ENCODE data around the gene MYO1E. TPM values are rescaled to one million over a fixed set of nuclear protein-coding genes. Genes with fewer than 3 reads are reported as not detected.
"Not testable (repeated sequence)": the region's sequence is repeated elsewhere in the genome, so short reads cannot be mapped to it uniquely, and the experiment has no call there.

MYO1E gene
- total and polyA plus RNA-seq, 4 donors = 20.9 to 84.2 (median 52.4) TPM

DNA sequence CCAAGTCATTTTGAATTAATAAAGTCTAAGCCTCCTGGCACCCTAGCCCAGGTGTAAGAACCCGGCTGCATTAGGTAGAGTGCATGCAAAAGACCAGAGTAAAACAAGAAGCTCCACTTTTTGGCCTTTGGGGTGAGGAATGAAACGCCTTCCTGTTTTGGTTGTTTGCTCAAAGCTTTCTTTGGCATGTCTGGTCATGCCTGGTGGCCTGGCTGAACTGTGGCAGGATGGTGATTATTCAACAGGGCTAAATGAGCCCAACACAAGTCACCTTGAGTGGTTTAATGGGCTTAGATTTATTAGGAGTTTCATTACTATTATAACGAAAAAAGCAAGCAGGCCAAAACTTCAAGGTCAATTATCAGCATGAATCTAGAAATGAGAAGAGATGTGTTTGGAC is 206.9 kb downstream of the MYO1E start:
- ATAC-seq (ENCODE audit: insufficient read depth, low FRiP score) (no peak), DNase-seq (no peak)
- no peak overlapping the region for H3K4me3 ChIP-seq
- WGBS, 2 donors = 79 to 85% methylated on average over 3 of the region's 3 CpGs
- H3K27ac ChIP-seq (ENCODE audit: low read depth in 1 of 2, low read length in 1 of 2) = no peak overlapping the region
- H3K36me3 ChIP-seq (ENCODE audit: control insufficient read depth in 4 of 4, insufficient read depth in 4 of 4, low read length in 4 of 4) = peaks cover 0 to 7% (median 4%) of the 10 kb centered on the region in 4 donors
- H3K9me3 ChIP-seq (ENCODE audit: control insufficient read depth in 4 of 4, insufficient read depth in 3 of 4, low read length in 3 of 4) = no peaks in the 10 kb centered on the region
- TF ChIP-seq, protein P1, sequence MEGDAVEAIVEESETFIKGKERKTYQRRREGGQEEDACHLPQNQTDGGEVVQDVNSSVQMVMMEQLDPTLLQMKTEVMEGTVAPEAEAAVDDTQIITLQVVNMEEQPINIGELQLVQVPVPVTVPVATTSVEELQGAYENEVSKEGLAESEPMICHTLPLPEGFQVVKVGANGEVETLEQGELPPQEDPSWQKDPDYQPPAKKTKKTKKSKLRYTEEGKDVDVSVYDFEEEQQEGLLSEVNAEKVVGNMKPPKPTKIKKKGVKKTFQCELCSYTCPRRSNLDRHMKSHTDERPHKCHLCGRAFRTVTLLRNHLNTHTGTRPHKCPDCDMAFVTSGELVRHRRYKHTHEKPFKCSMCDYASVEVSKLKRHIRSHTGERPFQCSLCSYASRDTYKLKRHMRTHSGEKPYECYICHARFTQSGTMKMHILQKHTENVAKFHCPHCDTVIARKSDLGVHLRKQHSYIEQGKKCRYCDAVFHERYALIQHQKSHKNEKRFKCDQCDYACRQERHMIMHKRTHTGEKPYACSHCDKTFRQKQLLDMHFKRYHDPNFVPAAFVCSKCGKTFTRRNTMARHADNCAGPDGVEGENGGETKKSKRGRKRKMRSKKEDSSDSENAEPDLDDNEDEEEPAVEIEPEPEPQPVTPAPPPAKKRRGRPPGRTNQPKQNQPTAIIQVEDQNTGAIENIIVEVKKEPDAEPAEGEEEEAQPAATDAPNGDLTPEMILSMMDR (IDR thresholded peaks at IDR 0.05; ENCODE audit: control extremely low read depth, extremely low read depth) = no peak
- H3K27me3 ChIP-seq (ENCODE audit: control insufficient read depth in 3 of 3, insufficient read depth in 3 of 3, low read length in 2 of 3) = no peaks in the 10 kb centered on the region
- H3K4me1 ChIP-seq (ENCODE audit: control insufficient read depth in 5 of 5, insufficient read depth in 5 of 5, low read length in 5 of 5) = peaks cover 0 to 4% (median 0%) of the 10 kb centered on the region in 5 donors
- no peak overlapping the region for H3K9ac ChIP-seq (ENCODE audit: insufficient read depth in 1 of 2, low read length in 2 of 2)

DNA sequence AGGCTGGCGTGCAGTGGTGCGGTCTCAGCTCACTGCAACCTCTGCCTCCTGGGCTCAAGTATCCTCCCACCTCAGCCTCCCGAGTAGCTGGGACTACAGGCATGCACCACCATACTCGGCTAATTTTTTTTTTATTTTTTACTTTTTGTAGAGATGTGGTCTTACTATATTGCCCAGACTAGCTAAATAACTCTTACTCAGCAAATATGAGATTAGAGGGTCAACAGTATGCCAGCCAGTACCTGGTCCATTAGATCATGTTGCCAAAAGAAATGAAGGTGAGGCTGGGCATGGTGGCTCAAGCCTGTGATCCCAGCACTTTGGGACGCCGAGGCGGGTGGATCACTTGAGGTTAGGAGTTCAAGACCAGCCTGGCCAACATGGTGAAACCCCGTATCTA is 210.6 kb downstream of the MYO1E start:
- not testable (repeated sequence) for H3K9me3 ChIP-seq (ENCODE audit: control insufficient read depth in 4 of 4, insufficient read depth in 3 of 4, low read length in 3 of 4); H3K27me3 ChIP-seq (ENCODE audit: control insufficient read depth in 3 of 3, insufficient read depth in 3 of 3, low read length in 2 of 3); ATAC-seq (ENCODE audit: insufficient read depth, low FRiP score); DNase-seq; H3K4me3 ChIP-seq; H3K27ac ChIP-seq (ENCODE audit: low read depth in 1 of 2, low read length in 1 of 2); H3K9ac ChIP-seq (ENCODE audit: insufficient read depth in 1 of 2, low read length in 2 of 2)
- WGBS, 2 donors = 96 to 98% methylated on average over 8 of the region's 8 CpGs
- peaks cover 0 to 18% (median 2%) of the 10 kb centered on the region in 4 donors for H3K36me3 ChIP-seq (ENCODE audit: control insufficient read depth in 4 of 4, insufficient read depth in 4 of 4, low read length in 4 of 4)
- H3K4me1 ChIP-seq (ENCODE audit: control insufficient read depth in 5 of 5, insufficient read depth in 5 of 5, low read length in 5 of 5) = peaks cover 0 to 11% (median 0%) of the 10 kb centered on the region in 5 donors

DNA sequence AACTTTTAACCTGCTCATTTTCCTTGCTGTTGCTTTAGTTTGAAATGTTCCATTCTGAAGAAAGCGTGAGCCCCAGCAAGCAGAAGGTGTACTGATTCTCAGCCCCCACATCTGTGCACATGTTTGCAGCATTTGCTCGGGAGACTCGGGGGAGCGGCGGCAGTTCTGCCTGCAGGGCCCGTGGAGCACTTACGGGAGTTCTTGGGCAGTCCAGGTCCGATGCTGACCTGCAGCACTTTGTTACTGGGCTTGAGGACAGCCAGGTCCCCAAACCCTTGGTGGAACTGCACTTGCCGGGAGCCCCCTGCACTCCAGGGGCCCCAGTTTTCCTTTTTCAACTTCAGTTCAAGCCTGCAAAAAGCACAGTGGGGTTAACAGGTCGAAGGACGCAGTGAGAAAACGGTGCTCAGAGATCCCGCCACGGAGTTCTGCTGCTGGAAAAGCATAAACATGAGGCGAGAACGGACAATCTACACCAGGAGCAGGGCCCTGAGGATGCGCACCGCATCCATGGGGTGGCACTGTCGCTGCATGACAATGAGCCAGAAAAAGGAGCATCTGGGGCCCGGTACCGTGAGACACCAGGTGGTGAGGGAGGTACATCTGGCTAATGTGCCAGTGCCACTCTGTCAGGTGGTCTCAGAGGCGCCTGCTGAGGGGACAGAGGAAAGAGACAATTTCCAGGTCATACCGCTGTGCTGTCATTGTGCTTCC is 211.6 kb downstream of the MYO1E start:
- H3K27ac ChIP-seq (ENCODE audit: low read depth in 1 of 2, low read length in 1 of 2) = no peak overlapping the region
- H3K4me3 ChIP-seq = no peak overlapping the region
- 85 to 93% methylated on average over 23 of the region's 23 CpGs for WGBS, 2 donors
- H3K9me3 ChIP-seq (ENCODE audit: control insufficient read depth in 4 of 4, insufficient read depth in 3 of 4, low read length in 3 of 4) = no peaks in the 10 kb centered on the region
- H3K27me3 ChIP-seq (ENCODE audit: control insufficient read depth in 3 of 3, insufficient read depth in 3 of 3, low read length in 2 of 3) = no peaks in the 10 kb centered on the region
- no peak overlapping the region for H3K9ac ChIP-seq (ENCODE audit: insufficient read depth in 1 of 2, low read length in 2 of 2)
- ATAC-seq (ENCODE audit: insufficient read depth, low FRiP score) (no peak), DNase-seq (no peak)
- peaks cover 0 to 11% (median 0%) of the 10 kb centered on the region in 5 donors for H3K4me1 ChIP-seq (ENCODE audit: control insufficient read depth in 5 of 5, insufficient read depth in 5 of 5, low read length in 5 of 5)
- peaks cover 0 to 21% (median 2%) of the 10 kb centered on the region in 4 donors for H3K36me3 ChIP-seq (ENCODE audit: control insufficient read depth in 4 of 4, insufficient read depth in 4 of 4, low read length in 4 of 4)
- TF ChIP-seq, protein P1 (IDR thresholded peaks at IDR 0.05; ENCODE audit: control extremely low read depth, extremely low read depth) = no peak

DNA sequence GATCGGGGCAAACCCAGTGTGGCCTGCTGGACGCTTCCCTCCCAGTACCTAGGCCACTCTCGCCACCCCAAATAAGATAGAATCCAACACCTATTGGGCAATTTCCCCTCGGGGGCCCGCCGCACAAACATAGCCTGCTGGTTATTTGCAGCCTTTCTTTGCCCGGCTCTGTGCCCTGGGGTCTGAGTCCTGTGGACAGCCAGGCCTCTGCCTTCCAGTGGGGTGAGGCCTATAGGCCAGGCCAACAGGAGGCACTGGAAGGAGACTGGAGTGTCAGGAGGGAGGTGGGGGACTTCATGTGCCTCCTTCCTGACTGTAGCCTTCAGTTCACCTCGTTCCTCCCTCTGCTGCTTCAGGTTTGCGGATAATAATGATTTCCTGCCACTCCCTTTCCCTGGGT is 213.5 kb downstream of the MYO1E start:
- 48 to 69% methylated on average over 8 to 9 of the region's 9 CpGs for WGBS, 2 donors
- Histone ChIP-seq H3K36me3 (ENCODE audit: control insufficient read depth in 4 of 4, insufficient read depth in 4 of 4, low read length in 4 of 4) (peaks cover 0 to 24% (median 7%) of the 10 kb centered on the region in 4 donors), H3K4me3 (no peak overlapping the region), H3K27me3 (ENCODE audit: control insufficient read depth in 3 of 3, insufficient read depth in 3 of 3, low read length in 2 of 3) (no peaks in the 10 kb centered on the region), H3K27ac (ENCODE audit: low read depth in 1 of 2, low read length in 1 of 2) (peak overlapping the region in 1 of 2 donors; percentile 13), H3K9me3 (ENCODE audit: control insufficient read depth in 4 of 4, insufficient read depth in 3 of 4, low read length in 3 of 4) (no peaks in the 10 kb centered on the region), H3K4me1 (ENCODE audit: control insufficient read depth in 5 of 5, insufficient read depth in 5 of 5, low read length in 5 of 5) (peaks cover 0 to 11% (median 0%) of the 10 kb centered on the region in 5 donors), H3K9ac (ENCODE audit: insufficient read depth in 1 of 2, low read length in 2 of 2) (no peak overlapping the region)
- TF ChIP-seq, protein P1 (IDR thresholded peaks at IDR 0.05; ENCODE audit: control extremely low read depth, extremely low read depth) = no peak
- DNase-seq = no peak
- no peak for ATAC-seq (ENCODE audit: insufficient read depth, low FRiP score)

Data from lung (tissue), 12 donors.